ENCODE results near the gene SLC24A3.

The SLC24A3 gene

DNA sequence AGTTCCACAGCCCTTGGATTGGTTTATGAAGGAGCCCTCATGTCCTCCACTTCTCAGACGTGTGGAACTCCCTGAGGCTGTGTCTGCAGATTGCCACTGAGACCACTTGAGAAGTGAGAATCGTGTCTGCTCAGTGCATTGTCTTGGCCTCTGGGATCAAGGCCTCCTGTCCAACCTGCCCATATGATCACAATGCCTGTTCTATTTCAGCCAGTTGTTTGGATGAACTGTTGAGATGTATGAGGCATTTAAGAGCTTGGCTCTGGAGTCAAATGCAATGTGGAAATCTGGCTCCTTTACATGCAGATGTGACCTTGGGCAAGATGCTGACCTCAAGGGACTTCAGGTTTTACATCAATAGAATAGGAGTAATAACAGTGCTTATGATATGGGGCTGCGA lies 125.9 kb downstream of the SLC24A3 start:
- DNase-seq (ENCODE audit: low spot score) = no peak

DNA sequence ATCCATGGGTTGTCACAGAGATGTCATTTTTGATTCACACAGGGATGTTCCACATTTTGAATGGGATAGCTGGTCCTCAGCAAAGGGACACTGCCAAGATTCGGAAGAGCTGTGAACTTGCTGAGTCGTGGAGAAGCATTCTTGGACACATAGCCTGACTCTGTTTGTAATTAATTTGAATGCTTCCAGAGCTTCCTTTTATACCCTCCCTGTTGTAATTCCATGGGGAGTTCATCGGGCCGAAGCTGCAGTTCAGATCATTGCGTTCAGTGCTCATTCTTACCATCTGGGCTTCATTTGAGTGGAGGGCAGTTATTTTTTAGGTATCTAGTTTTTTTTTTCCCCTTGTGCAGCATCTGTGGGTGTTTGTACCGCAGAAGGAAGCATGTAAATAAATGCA lies 126.5 kb downstream of the SLC24A3 start:
- DNase-seq (ENCODE audit: low spot score) = no peak

DNA sequence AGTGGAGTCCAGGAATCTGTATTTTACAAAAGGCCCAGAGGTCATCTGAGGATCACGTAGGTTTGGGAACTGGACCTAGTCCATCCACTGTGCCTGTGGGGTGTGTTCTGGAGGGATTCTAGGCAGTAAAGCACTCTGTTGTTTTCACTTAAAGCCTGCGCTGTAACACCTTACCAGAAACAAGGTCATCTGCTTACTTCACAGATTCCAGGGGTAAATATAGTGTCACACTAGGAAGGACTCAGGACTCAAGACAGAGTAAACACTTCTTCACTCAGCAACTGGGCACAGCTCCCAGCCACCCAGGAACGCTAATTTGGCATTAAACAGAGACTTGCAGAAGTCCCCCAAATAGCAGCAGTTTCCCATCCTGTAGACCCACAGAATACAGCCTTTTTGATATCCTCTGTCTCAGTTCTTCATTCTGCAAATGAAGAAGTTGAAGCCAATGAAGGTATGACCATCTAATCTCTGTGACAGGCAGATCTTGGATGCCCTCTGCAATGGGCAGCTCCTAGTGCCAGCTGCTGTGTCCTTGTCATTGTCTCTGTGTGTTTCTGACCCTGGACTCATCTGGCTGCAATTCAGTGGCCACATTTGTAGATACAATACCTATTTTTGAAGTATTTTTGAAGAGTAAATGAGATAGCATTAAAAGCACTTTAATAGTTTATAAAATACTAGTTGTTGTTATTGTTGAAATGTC lies 129.1 kb downstream of the SLC24A3 start:
- no peak for DNase-seq (ENCODE audit: low spot score)

DNA sequence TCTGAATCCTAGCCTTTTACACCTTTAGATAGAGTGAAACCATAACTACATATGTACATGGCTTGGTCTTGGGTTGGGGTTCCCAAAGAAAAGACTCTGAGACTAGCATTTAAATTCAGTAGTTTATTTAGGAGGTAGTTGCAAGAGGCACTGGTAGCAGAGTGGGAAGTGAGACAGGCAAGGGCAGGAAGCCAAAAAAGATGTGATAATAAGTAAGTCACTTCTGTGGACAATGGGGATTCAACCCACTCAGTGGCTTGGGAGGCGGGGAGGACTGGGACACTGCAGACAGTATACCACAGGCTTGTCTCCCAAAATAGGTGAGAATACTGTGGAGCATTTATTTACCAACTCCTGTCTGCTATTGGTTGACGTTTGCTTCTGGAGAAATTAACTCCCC lies 131.9 kb downstream of the SLC24A3 start:
- DNase-seq (ENCODE audit: low spot score) = no peak

DNA sequence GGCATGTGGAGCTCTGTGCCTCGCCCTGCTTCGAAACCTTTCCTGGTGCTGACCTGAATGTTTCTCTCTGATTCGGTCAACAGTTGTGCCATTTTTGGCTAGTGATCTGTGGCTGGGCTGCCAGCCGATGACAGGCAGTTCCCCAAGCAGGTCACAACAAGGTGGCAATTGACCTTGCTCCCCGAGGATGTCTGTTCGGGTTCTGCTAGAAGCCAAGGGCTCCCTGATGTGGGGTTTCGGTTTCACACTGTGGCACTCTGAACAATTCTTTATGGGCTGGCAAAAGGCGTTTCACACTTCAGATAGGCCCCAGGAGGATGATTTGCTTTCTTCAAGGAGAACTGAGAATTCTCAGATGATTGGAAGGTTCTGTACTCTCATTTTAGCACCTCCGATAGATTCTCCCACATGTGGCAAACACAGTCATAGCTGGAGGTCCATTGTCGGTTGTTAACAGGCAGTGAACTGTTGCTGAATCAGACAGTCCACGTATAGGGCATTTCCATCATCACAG lies 135.6 kb downstream of the SLC24A3 start:
- DNase-seq (ENCODE audit: low spot score) = no peak

DNA sequence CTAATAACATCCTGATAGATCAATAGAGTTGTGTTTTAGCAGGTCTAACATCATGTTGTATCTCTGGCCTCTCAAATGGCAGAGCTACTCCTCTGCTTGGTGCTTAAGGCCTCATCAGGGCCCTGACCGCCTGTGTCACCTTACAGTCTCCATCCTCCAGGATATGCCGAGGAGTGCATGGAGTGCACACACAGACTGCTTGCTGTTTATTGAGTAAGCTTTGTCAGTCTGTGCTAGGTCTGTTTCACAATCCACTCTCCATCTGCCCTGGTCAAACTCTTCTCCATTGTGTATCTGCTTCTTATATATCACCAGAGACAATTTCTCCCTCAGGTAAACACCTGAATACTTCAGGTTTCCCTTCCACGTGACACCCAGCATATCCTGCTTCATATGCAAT lies 136.1 kb downstream of the SLC24A3 start:
- no peak for DNase-seq (ENCODE audit: low spot score)

DNA sequence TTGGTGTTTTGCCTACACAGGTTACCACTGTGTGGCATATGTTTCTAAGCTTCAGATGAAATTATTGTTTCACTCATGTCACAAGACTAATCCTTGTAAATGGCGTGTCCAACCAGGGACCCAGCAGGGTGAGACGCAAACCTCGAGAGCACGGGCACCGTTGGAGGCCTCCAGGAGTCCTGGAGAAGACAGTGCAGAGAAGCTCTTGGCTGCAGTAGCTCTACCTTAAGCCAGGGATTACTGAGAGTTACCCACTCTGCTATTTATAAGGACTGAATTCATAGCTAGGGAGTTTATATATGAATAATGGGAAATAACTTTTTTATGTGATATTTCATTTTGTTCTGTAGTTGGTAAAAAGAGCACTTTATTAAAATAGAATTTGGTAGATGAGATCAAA lies 137.4 kb downstream of the SLC24A3 start:
- no peak for DNase-seq (ENCODE audit: low spot score)

DNA sequence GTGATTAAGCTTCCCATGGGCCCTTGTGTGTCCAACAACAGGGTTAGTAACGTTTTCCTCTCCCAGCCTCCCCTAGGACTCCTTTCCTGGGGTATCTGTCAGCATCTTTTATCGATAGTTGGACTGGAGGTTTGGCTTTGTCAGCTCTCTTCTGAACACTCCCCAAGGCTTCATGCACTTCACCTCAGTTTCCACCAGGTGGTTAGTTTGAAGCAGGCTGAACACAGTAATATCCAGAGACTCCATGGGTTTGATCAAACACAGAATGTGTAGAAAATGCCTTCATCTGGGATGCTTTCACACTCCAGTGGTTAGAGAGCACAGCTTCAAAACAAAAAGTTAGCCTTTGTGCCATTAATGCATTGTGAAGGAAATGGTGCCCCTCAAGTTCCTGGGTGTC lies 139.1 kb downstream of the SLC24A3 start:
- DNase-seq (ENCODE audit: low spot score) = no peak

DNA sequence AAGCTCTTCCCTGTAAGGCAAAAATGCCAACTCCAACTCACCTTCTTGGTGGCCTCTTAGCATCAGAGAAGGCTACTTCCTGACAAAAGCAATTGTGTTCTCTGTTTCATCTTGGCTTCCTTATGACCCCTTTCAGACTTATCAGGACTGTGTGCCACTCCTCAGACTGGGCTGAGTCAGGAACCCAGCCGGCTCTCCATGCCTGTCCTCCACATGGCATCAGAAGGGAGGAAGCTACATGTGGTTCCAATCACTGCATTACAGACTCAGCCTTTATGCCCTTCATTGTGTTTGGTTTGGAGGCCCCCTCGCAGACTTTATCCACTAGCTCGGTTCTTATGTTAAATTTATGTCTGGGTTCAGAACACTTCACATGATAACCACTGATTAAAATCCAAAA lies 142.5 kb downstream of the SLC24A3 start:
- DNase-seq (ENCODE audit: low spot score) = no peak

DNA sequence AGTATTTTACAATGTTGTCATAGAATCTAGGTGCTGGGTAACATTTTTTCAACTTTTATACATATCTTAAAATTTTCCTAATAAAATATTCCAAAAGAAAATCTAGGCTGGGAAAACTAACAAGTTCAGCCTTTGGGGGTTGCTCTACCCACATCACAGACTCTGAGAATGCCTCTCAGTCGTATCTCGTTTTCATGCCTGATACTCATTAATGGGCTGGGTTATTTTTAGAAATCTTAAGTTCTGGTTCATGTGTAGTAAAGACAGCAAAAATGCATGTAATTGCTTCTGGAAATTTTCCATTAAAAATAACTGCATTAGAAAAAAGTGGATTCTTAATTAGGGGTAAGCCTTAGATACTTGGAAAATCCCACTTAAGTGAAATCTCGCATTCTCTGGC lies 149.3 kb downstream of the SLC24A3 start:
- DNase-seq (ENCODE audit: low spot score) = no peak

DNA sequence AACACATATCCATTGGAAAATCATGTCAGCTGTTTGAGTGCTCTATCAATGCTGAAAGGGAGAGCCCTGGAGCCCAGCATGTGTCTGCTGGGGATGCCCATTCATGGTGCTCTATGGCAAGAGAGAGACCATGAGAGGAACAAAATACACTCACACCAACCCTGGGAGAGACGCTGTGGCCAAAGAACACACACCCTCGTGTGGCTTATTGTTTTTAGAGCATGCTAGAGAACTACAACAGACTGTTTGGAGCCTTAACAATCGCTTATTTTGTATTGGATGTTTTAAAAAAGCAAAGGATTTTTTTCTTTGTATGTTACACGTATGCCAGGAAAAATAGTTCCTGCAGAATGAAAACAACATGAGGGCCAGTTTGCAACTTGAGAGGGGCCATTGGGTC lies 151.0 kb downstream of the SLC24A3 start:
- DNase-seq (ENCODE audit: low spot score) = no peak

DNA sequence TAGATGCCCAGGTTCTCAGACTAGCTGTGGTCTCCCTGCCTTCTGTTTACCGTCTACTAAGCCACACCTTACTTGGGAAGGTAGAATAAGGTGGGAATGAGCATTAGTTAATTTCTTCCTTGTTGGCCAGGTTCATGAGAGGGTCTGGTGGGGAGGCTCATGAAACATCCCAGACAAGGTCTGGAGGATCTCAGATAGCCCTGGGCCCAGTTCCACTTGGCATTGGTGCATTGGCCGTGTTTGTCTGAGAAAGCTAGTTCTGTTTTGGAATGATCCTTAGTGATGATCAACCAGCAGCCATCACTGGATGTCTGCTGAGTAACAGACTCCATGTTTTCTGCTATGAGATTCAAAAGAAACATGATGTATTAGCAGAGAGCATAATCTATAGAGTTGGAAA lies 155.1 kb downstream of the SLC24A3 start:
- DNase-seq (ENCODE audit: low spot score) = no peak

DNA sequence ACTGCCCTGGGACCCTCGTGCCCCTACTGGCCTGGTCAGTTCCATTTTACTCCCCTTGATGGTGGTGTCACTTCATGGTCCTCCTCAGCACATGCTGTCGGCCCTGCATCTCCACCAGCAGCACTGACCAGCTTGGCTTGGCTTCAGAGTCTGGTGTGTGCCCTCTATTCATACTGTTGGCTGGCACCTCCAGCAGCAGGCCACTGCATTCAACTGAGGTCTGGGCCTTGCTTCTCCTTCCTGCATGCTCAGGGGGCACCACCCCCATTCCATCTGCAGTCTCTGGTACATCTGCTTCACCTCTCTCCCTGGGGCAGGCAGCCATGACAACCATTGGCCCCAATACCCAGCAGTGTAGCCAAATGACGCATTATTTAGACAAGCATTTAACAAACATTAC lies 155.9 kb downstream of the SLC24A3 start:
- DNase-seq (ENCODE audit: low spot score) = no peak

DNA sequence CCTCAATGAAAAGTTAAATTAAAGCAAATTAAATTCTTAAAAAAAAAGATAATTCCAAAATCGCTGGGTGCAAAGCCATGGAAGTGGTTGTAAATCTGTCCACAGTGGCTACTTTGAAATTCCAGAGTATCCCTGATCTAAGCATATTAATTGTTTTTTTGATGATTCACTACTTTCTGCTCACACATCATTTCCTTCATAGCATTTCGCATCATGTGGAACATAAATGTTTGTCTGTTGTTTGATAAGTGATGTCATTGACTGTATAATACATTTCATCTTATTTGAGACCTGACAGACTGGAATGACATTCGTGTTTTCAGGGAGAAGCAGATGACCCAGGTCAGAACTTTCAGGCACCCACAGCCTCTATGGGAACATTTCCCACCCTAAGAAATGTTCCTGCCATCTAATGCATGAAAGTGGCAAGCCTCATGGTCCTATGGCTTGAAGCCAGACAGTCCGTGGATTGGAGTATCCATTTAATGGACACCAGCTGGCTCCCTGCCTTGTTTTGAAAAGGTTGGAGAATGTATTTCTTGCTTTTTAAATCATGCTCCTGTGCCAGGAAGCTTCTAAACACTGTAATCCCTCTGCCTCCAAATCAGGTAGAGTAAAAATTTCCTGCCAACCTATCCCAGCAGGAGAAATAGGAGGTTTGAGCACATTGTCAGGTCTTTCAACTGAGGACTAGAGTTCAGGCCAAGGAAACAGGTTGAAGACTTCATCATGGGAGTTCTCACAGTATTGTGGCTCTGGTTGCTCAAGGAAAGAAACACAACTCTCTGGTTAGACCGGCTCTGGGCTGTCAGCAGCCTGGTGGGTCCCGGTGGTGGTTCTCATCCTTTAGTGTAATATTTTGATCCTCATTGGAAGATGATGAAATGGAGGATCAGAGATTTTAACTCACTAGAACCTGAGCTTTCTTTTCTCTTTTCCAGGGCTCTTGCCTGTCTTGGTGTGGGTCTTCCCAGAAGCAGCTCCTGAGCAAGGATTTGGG lies 157.9 kb downstream of the SLC24A3 start:
- no peak for DNase-seq (ENCODE audit: low spot score)

DNA sequence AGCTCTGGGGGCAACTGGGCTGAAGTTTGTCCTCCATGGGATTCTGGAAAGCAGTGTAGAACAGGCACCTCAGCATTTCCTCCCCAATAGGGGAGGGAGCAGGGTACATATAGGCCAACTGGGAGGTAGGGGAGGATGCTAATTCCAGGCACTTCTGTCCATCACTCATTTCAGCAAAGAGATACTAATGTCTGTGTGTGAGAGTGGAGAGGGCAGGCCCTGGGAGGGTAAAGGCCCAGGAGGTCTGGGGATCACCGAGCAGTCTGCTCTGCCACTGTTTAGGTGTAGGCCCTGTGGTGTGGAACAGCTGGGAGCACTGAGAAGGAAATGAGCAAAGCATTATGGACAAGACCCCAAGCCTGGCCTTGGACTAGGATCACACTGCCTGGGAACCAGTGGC lies 158.7 kb downstream of the SLC24A3 start:
- no peak for DNase-seq (ENCODE audit: low spot score)

DNA sequence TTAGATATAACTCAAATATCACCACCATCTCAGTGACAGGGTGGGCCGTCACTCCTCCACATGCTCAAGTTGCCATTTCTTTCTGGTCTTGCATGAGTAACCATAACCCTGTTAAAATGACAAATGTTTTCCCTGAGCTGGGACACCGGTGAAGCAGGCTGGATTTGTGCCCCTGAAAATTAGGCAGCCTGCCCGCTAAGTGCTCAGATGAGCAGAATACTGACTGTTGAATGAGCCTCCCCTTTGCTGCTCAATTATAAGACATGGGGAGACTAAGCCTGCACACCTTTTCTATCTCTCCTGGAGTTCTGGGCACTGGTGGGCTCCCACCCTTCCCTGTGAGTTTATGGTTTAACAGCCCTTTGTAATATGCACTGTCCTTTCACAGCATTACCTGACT lies 161.8 kb downstream of the SLC24A3 start:
- no peak for DNase-seq (ENCODE audit: low spot score)

DNA sequence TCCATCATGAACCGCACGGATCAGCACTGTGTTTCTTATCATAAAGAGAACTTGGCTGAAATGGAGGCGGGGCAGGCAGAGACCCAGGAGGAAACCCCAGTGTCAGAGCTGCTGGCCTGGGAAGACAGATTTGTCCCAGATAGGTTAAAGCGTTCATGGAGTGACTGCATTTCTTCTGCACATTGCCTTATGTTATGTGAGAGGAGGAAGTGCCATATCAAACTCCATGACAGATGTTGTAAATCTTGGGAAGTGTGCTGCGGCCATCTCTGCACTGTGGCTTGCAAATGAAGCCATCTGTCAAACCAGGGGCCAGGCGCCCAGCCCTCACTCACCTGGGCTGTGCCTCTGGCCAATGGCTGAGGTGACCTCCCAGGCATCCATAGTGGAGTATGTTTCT lies 163.0 kb downstream of the SLC24A3 start:
- no peak for DNase-seq (ENCODE audit: low spot score)

DNA sequence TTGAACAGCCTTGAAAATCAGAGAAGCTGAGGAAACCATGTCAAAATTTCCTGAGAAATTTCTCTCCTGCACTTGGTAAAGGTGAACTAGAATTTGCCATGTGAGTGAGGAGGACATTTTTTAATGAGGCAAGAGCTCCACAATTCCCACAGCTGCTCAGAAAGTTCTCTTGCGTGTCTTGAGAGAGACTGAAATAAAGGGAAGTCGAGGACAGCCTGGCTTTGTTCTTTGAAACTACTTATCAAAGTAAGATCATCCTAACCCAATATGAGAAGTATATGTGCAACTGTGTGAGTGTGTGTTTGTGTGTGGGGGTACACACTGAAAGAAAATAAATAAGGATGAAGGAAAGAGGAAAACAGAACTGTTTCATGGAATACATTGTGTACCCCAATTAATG lies 163.4 kb downstream of the SLC24A3 start:
- DNase-seq (ENCODE audit: low spot score) = no peak

DNA sequence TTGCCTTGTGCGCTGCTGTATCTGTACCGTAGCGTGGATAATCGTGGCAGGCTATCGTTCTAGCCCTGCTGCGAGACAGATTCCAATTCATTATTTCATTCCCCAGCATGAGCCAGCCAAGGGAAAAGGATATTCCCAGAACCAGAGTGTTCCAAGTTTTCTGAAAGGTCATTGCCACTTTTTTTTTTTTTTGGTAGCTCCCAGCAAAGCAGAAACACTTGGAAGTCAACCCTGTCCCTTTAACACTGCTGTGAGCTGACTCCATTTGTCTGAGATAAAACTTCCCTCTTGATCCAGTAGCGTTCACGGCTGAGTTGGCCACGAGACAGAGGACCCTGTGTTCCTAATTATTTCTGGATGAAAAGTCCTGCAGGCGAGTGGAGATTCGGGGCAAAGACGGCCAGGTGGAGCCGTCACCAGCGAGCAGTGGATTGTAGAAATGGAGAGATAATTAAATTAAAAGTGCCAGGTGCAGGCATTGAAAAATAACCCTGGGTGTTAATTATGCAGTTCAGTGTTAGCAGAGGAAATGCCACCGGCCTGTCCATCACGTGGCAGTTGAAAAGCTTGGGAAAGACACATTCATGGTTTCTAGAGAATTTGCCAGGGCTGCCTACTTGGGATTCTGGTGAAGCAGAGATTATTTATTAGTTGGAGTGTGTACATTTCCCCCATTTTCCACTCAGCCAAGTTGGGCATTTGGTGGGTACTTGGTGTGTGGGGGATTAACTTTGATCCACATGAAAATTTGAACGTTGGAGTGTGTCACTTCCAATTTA lies 164.2 kb downstream of the SLC24A3 start:
- DNase-seq (ENCODE audit: low spot score) = no peak

DNA sequence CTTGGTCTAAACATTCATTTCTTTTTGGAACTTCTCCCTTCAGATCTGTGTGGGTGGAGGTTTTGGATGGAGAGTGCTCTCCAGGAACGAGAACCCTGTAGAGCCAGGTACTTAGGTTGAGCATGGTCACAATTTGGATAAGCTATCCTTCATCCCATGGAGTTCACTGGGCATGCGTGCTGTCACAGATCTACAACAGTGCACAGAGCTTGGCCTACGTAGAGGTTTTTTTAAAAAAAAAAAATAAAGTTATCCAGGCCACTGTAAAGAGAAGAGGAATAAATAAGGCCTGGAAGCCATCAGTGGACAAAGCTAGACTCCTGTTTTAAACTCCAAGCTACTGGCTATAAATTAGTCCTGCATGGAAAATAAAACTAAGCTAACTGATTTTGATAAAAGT lies 165.6 kb downstream of the SLC24A3 start:
- DNase-seq (ENCODE audit: low spot score) = no peak

DNA sequence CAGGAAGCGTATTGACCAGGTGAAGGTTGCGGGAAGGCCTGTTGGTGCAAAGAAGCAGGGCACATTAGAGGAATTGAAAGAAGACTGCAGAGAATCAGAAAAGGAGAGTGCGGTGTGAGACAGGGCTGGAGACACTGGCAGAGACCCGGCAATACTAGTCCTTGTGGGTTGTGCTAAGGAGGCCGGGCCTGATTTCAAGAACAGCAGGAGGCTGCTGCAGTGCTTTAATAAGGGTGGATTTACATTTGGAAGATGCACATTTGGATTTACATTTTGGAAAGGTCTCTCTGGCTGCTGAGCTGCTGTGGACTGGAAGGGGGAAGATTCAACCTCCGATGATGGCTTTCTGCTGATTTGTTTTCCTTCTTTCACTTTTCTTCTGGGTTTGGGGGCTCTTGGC lies 167.8 kb downstream of the SLC24A3 start:
- DNase-seq (ENCODE audit: low spot score) = no peak

DNA sequence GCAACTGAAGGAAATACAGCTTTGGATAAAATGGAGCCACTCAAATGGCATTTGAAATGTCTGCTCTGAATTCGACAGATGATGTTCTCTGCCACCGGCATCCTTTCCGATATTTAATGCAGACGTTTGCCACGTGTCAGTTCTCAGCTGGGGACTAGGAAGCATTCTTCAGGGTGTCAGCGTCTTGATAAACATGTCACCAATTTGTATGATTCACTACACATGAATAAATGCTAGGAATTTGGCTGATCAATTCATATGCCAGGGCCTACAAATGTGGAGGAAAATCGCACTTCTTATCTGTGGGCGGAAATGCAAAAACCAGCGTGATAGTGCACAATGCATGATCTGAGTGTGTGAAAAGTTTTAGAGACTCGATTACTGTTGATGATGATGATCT lies 169.5 kb downstream of the SLC24A3 start:
- DNase-seq (ENCODE audit: low spot score) = no peak

Measured in SK-N-DZ (cell line).